AG04449 (cell line): ENCODE data around the gene FHIT.

ENCODE experiments used
- CTCF ChIA-PET: fragments of 350-600 bp; formaldehyde crosslinking; extraction: SDS; loops from one replicate; lab custom pipeline; 2021; ENCODE audit warnings: antibody characterized with exemption; lab: Yijun Ruan, JAX
- POLR2A ChIA-PET: fragments of 400-600, 350-600 bp; formaldehyde crosslinking; extraction: SDS; loops from one replicate; lab custom pipeline; 2020; ENCODE audit warnings: antibody characterized with exemption, inconsistent platforms; lab: Yijun Ruan, JAX
- DNase-seq: peaks from one replicate; pipeline ENCODE4 v3.0.0-alpha.2; 2010; ENCODE audit warnings: low read depth, low spot score
- H3K4me3 ChIP-seq: 2 replicates; pipeline ENCODE4 v1.5.1; 2011; ENCODE audit warnings: low read depth, mild to moderate bottlenecking, control low read depth, low read length
- CTCF ChIP-seq: IDR thresholded peaks from one replicate; pipeline ENCODE4 v1.5.1; 2011; ENCODE audit warnings: mild to moderate bottlenecking, moderate library complexity, low read length, control low read depth, inconsistent platforms; ENCODE audit not compliant: insufficient read depth; ENCODE audit errors: missing control alignments

The FHIT gene

GRCh38 chr3:61237858-61238257 lies 13.4 kb downstream of the FHIT start:
- POLR2A ChIA-PET = no interaction called here
- DNase-seq = no peak
- no peak for TF ChIP-seq CTCF
- CTCF ChIA-PET = no interaction called here
- H3K4me3 ChIP-seq = no peak overlapping the region

- TF ChIP-seq CTCF = no peak
- no peak overlapping the region for H3K4me3 ChIP-seq
- ChIA-PET CTCF (no interaction called here), POLR2A (no interaction called here)
- DNase-seq = no peak
These were observed 14.7 kb downstream of the FHIT start for GRCh38 chr3:61236556-61236955.

- TF ChIP-seq CTCF = no peak
- CTCF ChIA-PET = no interaction called here
- no peak overlapping the region for H3K4me3 ChIP-seq
- no peak for DNase-seq
- POLR2A ChIA-PET = no interaction called here
These were observed 17.5 kb downstream of the FHIT start for GRCh38 chr3:61233746-61234145.

- POLR2A ChIA-PET = no interaction called here
- CTCF ChIA-PET = no interaction called here
- DNase-seq = no peak
- no peak for TF ChIP-seq CTCF
- H3K4me3 ChIP-seq = no peak overlapping the region
These were observed 19.6 kb downstream of the FHIT start for GRCh38 chr3:61231693-61232092.

GRCh38 chr3:61227799-61228198 lies 23.5 kb downstream of the FHIT start:
- ChIA-PET POLR2A (no interaction called here), CTCF (no interaction called here)

GRCh38 chr3:61226166-61226686 lies 25.0 kb downstream of the FHIT start:
- ChIA-PET POLR2A (no interaction called here), CTCF (no interaction called here)
- TF ChIP-seq CTCF = no peak
- no peak for DNase-seq
- no peak overlapping the region for H3K4me3 ChIP-seq

More at GRCh38 chr3:61227799-61228198, 23.5 kb downstream of the FHIT start:
- DNase-seq = no peak
- no peak overlapping the region for H3K4me3 ChIP-seq
- no peak for TF ChIP-seq CTCF
